NK-92 (cell line): Measurements from ENCODE around the gene CTAGE6.
"Not testable (repeated sequence)": the region's sequence is repeated elsewhere in the genome, so short reads cannot be mapped to it uniquely, and the experiment has no call there.

Source experiments
- DNase-seq: peaks from one replicate; lab custom pipeline; 2025; ENCODE audit not compliant: unreplicated experiment; lab: John Stamatoyannopoulos, UW

CTAGE6 gene

GRCh38 chr7:143720335-143720734 lies 37.2 kb downstream of the CTAGE6 start:
- not testable (repeated sequence) for DNase-seq

GRCh38 chr7:143715543-143716193 lies 41.8 kb downstream of the CTAGE6 start:
- not testable (repeated sequence) for DNase-seq

GRCh38 chr7:143714581-143715454 lies 42.7 kb downstream of the CTAGE6 start:
- not testable (repeated sequence) for DNase-seq

DNA sequence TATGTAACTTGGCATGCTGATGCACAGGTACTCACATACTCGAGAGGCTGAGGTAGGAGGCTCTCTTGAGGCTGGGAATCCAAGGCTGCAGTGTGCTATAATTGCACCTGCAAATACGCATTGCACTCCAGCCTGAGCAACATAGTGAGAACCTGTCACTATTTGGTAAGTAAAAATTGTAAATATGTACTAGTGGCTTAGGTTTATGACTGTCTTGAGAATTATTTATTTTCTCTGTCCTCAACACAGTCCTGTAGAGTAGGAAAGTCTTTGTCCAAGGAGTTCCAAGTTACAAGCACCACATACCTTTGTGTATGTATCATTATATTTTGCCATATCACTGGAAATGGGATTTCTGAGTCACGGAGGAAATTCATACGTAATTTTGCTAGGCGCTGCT lies 45.1 kb downstream of the CTAGE6 start:
- DNase-seq: not testable (repeated sequence)

GRCh38 chr7:143711727-143712324 lies 45.7 kb downstream of the CTAGE6 start:
- not testable (repeated sequence) for DNase-seq

GRCh38 chr7:143709895-143710294 lies 47.6 kb downstream of the CTAGE6 start:
- DNase-seq: not testable (repeated sequence)
